K562 (cell line): Measurements from ENCODE around the gene FIBP. TPM values are rescaled to one million over a fixed set of nuclear protein-coding genes. Genes with fewer than 3 reads are reported as not detected.

Source experiments
- ARHGAP35 ChIP-seq: fragments of 450-650 bp; IDR thresholded peaks from 2 replicates; pipeline ENCODE4 v1.6.1; 2018; ENCODE audit not compliant: partially characterized antibody
- ARNT ChIP-seq, 2 experiments: fragments of 450-650 bp; IDR thresholded peaks; 2 replicates each; pipeline ENCODE4 v1.6.1; 2016; ENCODE audit warnings: mild to moderate bottlenecking in 1 of 2
- BRD9 ChIP-seq: fragments of 450-650 bp; IDR thresholded peaks from 2 replicates; pipeline ENCODE4 v1.6.1; 2018; ENCODE audit warnings: low read depth; ENCODE audit not compliant: partially characterized antibody
- C11orf30 ChIP-seq: fragments of 450-650 bp; IDR thresholded peaks from 2 replicates; pipeline ENCODE4 v1.6.1; 2016; ENCODE audit warnings: low read depth, mild to moderate bottlenecking
- COPS2 ChIP-seq: fragments of 450-650 bp; conservative IDR thresholded peaks from 2 replicates; pipeline ENCODE4 v1.6.1; 2016; ENCODE audit warnings: mild to moderate bottlenecking, moderate library complexity
- CREB5 ChIP-seq: fragments of 250-450 bp; sonication (Bioruptor Pico); IDR thresholded peaks from 2 replicates; pipeline ENCODE4 v1.5.0; 2020; ENCODE audit warnings: mild to moderate bottlenecking
- DEAF1 ChIP-seq: fragments of 450-650 bp; formaldehyde crosslinking; IDR thresholded peaks from 2 replicates; pipeline ENCODE4 v1.4.0; 2020; ENCODE audit warnings: mild to moderate bottlenecking, moderate library complexity
- GTF3C2 ChIP-seq: IDR thresholded peaks from 3 replicates; pipeline ENCODE4 v1.6.1; 2011; ENCODE audit warnings: borderline replicate concordance, mild to moderate bottlenecking, moderate library complexity; ENCODE audit not compliant: insufficient read length; ENCODE audit errors: extremely low read depth
- L3MBTL2 ChIP-seq: fragments of 450-650 bp; IDR thresholded peaks from 2 replicates; pipeline ENCODE4 v1.6.1; 2016; ENCODE audit warnings: mild to moderate bottlenecking, moderate library complexity
- MEF2A ChIP-seq: IDR thresholded peaks from 2 replicates; pipeline ENCODE4 v1.6.1; 2011; ENCODE audit warnings: low read depth, mild to moderate bottlenecking, low read length, moderate library complexity; ENCODE audit not compliant: control insufficient read depth
- NBN ChIP-seq: fragments of 450-650 bp; IDR thresholded peaks from 2 replicates; pipeline ENCODE4 v1.6.1; 2016; ENCODE audit warnings: low read depth, mild to moderate bottlenecking
- PRMT5 ChIP-seq: sonication (generic); formaldehyde crosslinking; IDR thresholded peaks from 2 replicates; pipeline ENCODE4 v1.5.0; 2020; ENCODE audit warnings: missing genetic modification reagents
- RBM17 ChIP-seq: fragments of 200-400 bp; formaldehyde crosslinking; IDR thresholded peaks from 2 replicates; pipeline ENCODE4 v1.6.1; 2017; ENCODE audit warnings: low read depth, mild to moderate bottlenecking, low read length, borderline replicate concordance
- RBM22 ChIP-seq: fragments of 200-400 bp; formaldehyde crosslinking; IDR thresholded peaks from 2 replicates; pipeline ENCODE4 v1.6.1; 2018; ENCODE audit warnings: low read length, low read depth; ENCODE audit not compliant: poor library complexity, severe bottlenecking
- SMC3 ChIP-seq: conservative IDR thresholded peaks from 2 replicates; pipeline ENCODE4 v1.6.1; 2011; ENCODE audit warnings: low read depth, low read length, improper control_type of control experiment; ENCODE audit not compliant: insufficient read depth
- SRF ChIP-seq, 2 experiments: fragments of 250-450, 450-650 bp in 1 of 2; sonication (Bioruptor Pico) in 1 of 2; sonication (generic) in 1 of 2; formaldehyde crosslinking; IDR thresholded peaks; 2 replicates each; pipeline versions ENCODE4 v1.5.0 to v1.5.1; 2020 to 2022; ENCODE audit warnings: mild to moderate bottlenecking in 1 of 2, missing genetic modification reagents in 1 of 2
- STAT5B ChIP-seq: fragments of 250-450 bp; sonication (Bioruptor Pico); IDR thresholded peaks from 2 replicates; pipeline ENCODE4 v1.8.0; 2021; ENCODE audit warnings: mild to moderate bottlenecking, inconsistent platforms
- YBX1 ChIP-seq: fragments of 450-650 bp; IDR thresholded peaks from 2 replicates; pipeline ENCODE4 v1.7.1; 2016; ENCODE audit warnings: mild to moderate bottlenecking
- ZNF696 ChIP-seq: fragments of 250-450 bp; sonication (Bioruptor Pico); conservative IDR thresholded peaks from 2 replicates; pipeline ENCODE4 v1.4.0; 2020; ENCODE audit warnings: mild to moderate bottlenecking, moderate library complexity
- ZNF707 ChIP-seq: fragments of 250-450 bp; sonication (Bioruptor Pico); conservative IDR thresholded peaks from 2 replicates; pipeline ENCODE4 v1.8.0; 2022; ENCODE audit warnings: inconsistent platforms, mild to moderate bottlenecking, moderate library complexity
- polyA plus RNA-seq, 8 experiments: library from polyadenylated mRNA; depleted of rRNA in 4 of 8; stranded (reverse) in 5 of 8; unstranded in 3 of 8; fragments of >200 nt; fragmentation: Nextera tagmentation in 2 of 8; fragmentation: Illumina TruSeq in 1 of 8; extraction: Ambion mirVana in 2 of 8; extraction: Trizol in 1 of 8; gene quantifications; 2 replicates each; pipeline versions ENCODE4 v1.2.1 to v1.2.3, GENCODE V29; 2011 to 2014; ENCODE audit warnings: inconsistent platforms in 1 of 8, missing spikeins in 1 of 8
- total RNA-seq, 7 experiments: library from RNA; depleted of rRNA in 6 of 7; stranded (reverse); fragments of >200 nt in 6 of 7; fragmentation: Illumina TruSeq in 2 of 7; extraction: Trizol in 2 of 7; gene quantifications; 2 replicates each; pipeline versions ENCODE4 v1.2.1 to v1.2.3, GENCODE V29; 2011 to 2021; ENCODE audit warnings: low replicate concordance in 1 of 7
- TF ChIP-seq, protein P1 (sequence below): fragments of 450-650 bp; formaldehyde crosslinking; IDR thresholded peaks from 2 replicates; pipeline ENCODE4 v1.4.0; 2022; ENCODE audit warnings: missing genetic modification characterization

Gene FIBP
- total and polyA plus RNA-seq, 9 of the 15 experiments (the other 6 are each of a cell fraction or from before 2014, with no cell fraction given): 41.2 to 79.2 (median 48.6) TPM

DNA sequence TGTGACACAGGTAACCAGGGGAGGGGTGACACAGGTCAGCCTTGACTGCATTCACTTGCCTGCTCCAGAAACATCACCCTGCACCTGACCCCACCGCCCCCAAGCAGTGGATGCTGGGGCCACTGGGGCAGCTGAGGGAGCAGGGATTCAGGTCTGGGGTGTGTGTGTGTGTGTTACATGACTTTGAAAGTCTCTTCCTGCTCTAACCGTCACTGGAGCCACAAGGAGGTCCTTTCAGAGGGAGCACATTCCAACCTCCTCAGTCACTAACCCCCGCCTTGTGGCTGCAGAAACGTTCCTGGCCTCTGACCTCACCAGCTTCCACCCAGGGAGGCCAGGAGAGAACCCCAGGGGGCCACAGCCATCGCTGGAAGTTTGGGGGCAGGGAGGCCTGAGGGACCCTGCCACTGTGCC lies 14.8 kb upstream of the FIBP start (continued):
- TF ChIP-seq CREB5 (CRISPR knock-in tag): no peak
- TF ChIP-seq NBN: no peak
- TF ChIP-seq YBX1: no peak
- no peak; the same call in 1 of the 2 replicates for TF ChIP-seq MEF2A
- TF ChIP-seq ARHGAP35: no peak
- TF ChIP-seq DEAF1 (CRISPR knock-in tag): no peak
- no peak for TF ChIP-seq RBM22
- no peak for TF ChIP-seq SMC3
- TF ChIP-seq SRF (CRISPR knock-in tag; IDR thresholded peaks at IDR 0.05): no peak; a peak in 1 of 4 replicates
- TF ChIP-seq RBM17: no peak
- TF ChIP-seq STAT5B: no peak
- TF ChIP-seq ZNF696 (CRISPR knock-in tag): no peak
- TF ChIP-seq BRD9: no peak
- no peak for TF ChIP-seq COPS2
- 0 out of 4 replicates have a peak, but pooled peaks of 1 of the 2 experiments have one; percentile 33 for TF ChIP-seq ARNT (IDR thresholded peaks at IDR 0.05)
- TF ChIP-seq, protein P1, sequence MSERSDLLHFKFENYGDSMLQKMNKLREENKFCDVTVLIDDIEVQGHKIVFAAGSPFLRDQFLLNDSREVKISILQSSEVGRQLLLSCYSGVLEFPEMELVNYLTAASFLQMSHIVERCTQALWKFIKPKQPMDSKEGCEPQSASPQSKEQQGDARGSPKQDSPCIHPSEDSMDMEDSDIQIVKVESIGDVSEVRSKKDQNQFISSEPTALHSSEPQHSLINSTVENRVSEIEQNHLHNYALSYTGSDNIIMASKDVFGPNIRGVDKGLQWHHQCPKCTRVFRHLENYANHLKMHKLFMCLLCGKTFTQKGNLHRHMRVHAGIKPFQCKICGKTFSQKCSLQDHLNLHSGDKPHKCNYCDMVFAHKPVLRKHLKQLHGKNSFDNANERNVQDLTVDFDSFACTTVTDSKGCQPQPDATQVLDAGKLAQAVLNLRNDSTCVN (CRISPR knock-in tag): no peak
- no peak for TF ChIP-seq ZNF707 (CRISPR knock-in tag)
- TF ChIP-seq C11orf30: no peak
- TF ChIP-seq GTF3C2: no peak
- no peak for TF ChIP-seq PRMT5
- TF ChIP-seq L3MBTL2: no peak
